ENCODE results near the gene GP2.

- TF ChIP-seq FOXP2 (optimal IDR thresholded peaks at IDR 0.05; ENCODE audit: control extremely low read depth, extremely low read length, insufficient read depth) (no peak), EZH2 (IDR thresholded peaks at IDR 0.05) (no peak), POLR2AphosphoS5 (IDR thresholded peaks at IDR 0.05; ENCODE audit: borderline replicate concordance, low read depth, low read length) (no peak)
Measured at GRCh38 chr16:20310421-20311395, 16.6 kb downstream of the GP2 start.
